GM12874 (cell line): ENCODE results near the gene CAB39L.

Experiments
- TF ChIP-seq, protein P1 (sequence below): IDR thresholded peaks from 2 replicates; pipeline ENCODE4 v1.5.1; 2011; ENCODE audit warnings: low read depth, mild to moderate bottlenecking, control low read depth, low read length, moderate library complexity; ENCODE audit not compliant: insufficient read depth

Gene CAB39L

DNA sequence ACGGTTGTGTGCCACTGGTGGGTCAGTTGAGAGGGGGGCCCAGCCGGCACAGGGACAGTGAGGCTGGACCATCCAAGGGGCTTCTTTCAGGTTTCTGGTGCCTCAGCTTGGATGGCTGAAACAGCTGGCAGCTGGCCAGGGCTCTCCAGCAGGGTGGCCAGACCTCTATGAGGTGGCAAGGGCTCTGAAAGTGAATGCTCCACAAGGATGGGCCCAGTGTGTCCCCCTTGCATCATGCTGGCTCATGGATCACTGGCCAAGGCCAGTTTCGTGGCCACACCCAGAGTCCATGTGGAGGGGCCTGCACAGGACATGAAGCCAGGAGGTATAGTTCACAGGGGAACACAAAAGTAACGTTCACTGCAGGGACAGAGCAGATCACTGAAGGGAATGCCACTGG is 146.5 kb downstream of the CAB39L start:
- TF ChIP-seq, protein P1, sequence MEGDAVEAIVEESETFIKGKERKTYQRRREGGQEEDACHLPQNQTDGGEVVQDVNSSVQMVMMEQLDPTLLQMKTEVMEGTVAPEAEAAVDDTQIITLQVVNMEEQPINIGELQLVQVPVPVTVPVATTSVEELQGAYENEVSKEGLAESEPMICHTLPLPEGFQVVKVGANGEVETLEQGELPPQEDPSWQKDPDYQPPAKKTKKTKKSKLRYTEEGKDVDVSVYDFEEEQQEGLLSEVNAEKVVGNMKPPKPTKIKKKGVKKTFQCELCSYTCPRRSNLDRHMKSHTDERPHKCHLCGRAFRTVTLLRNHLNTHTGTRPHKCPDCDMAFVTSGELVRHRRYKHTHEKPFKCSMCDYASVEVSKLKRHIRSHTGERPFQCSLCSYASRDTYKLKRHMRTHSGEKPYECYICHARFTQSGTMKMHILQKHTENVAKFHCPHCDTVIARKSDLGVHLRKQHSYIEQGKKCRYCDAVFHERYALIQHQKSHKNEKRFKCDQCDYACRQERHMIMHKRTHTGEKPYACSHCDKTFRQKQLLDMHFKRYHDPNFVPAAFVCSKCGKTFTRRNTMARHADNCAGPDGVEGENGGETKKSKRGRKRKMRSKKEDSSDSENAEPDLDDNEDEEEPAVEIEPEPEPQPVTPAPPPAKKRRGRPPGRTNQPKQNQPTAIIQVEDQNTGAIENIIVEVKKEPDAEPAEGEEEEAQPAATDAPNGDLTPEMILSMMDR, result no peak

DNA sequence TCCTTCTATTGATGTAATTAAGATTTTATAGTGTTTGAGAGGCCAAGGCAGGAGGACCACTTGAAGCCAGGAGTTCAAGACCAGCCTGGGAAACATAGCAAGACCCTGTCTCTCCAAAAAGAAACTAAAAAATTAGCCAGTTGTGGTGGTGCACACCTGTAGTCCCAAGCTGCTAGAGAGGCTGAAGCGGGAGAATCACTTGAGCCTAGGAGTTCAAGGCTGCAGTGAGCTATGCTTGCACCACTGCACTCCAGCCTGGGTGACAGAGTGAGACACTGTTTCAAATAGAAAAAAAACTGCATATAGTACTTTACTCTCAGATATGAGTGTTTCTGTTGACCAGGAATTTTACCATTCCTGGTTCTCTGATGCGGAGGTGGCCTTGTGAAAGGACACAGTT is 147.2 kb downstream of the CAB39L start:
- TF ChIP-seq, protein P1, result no peak

DNA sequence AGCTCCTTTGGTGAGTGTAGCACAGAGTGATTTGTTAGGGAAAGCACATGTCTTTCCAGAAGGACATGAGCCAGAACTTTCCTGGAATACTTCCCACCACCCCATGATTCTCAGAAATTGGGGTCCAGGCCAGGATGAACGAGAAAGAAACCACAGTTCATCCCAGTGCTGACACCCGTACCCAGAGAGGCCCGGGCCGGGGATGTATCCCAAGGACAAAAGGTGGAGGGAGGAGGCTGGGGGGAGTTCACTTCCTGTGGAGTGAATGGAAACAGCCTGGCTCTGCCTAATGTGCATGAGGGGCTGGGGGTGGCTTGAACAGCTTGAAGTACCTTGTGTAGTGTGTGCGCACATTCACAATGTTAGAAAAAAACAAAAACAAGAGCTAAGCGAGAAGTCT is 148.6 kb downstream of the CAB39L start:
- TF ChIP-seq, protein P1, result no peak

GRCh38 chr13:49292742-49293486 is 150.9 kb downstream of the CAB39L start:
- TF ChIP-seq, protein P1, result no peak

GRCh38 chr13:49288458-49288857 is 155.4 kb downstream of the CAB39L start:
- TF ChIP-seq, protein P1, result no peak

GRCh38 chr13:49287995-49288394 is 155.9 kb downstream of the CAB39L start:
- TF ChIP-seq, protein P1, result no peak

DNA sequence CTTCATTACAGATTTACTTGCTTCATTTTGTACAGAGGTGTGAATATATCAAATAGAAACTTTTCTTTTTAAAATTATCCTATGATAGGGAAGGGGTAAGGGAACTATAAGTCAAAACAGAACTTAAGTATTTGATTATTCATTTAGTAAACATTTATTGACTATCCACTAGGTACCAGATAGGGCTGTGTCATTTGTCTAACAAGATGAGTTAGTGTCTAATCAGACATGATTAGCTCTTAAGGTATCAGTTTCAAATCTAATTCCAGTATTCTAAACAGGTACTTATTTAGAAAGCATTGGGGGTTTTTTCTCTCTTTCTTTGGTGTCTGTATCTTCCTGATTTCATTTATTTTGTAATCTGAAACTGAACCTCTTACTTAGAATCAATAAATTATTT is 164.0 kb downstream of the CAB39L start:
- TF ChIP-seq, protein P1, result no peak
